DMS114 treated with DMSO at 0.1 percent for 48 hours (cell line): ENCODE measurements around the gene SLC26A9.

ENCODE experiments used
- DNase-seq: peaks from one replicate; lab custom pipeline; 2025; ENCODE audit not compliant: unreplicated experiment; lab: John Stamatoyannopoulos, UW

SLC26A9 gene

GRCh38 chr1:205949753-205950152 lies 6.5 kb upstream of the SLC26A9 start:
- no peak for DNase-seq

- no peak for DNase-seq
Measured at GRCh38 chr1:205948886-205949285, 5.6 kb upstream of the SLC26A9 start.

- no peak for DNase-seq
Measured at GRCh38 chr1:205948039-205948438, 4.8 kb upstream of the SLC26A9 start.

GRCh38 chr1:205947024-205947423 lies 3.8 kb upstream of the SLC26A9 start:
- no peak for DNase-seq

GRCh38 chr1:205945069-205945468 lies 1.8 kb upstream of the SLC26A9 start:
- DNase-seq: no peak

- no peak for DNase-seq
Measured at GRCh38 chr1:205944525-205944924, 1.3 kb upstream of the SLC26A9 start.

GRCh38 chr1:205942631-205943159 lies 561 bp downstream of the SLC26A9 start:
- no peak for DNase-seq

GRCh38 chr1:205940710-205941109 lies 2.5 kb downstream of the SLC26A9 start:
- DNase-seq: no peak

GRCh38 chr1:205939690-205940330 lies 3.4 kb downstream of the SLC26A9 start:
- DNase-seq: no peak

- DNase-seq: no peak
Measured at GRCh38 chr1:205938682-205939081, 4.6 kb downstream of the SLC26A9 start.

GRCh38 chr1:205936846-205937586 lies 6.2 kb downstream of the SLC26A9 start:
- DNase-seq: no peak

- no peak for DNase-seq
Measured at GRCh38 chr1:205936311-205936710, 6.9 kb downstream of the SLC26A9 start.

GRCh38 chr1:205935869-205936268 lies 7.4 kb downstream of the SLC26A9 start:
- DNase-seq: no peak

- no peak for DNase-seq
Measured at GRCh38 chr1:205934788-205935187, 8.5 kb downstream of the SLC26A9 start.

GRCh38 chr1:205933671-205934618 lies 9.3 kb downstream of the SLC26A9 start:
- no peak for DNase-seq

- no peak for DNase-seq
Measured at GRCh38 chr1:205932776-205933175, 10.5 kb downstream of the SLC26A9 start.

GRCh38 chr1:205930799-205931281 lies 12.4 kb downstream of the SLC26A9 start:
- no peak for DNase-seq

GRCh38 chr1:205930195-205930577 lies 13.1 kb downstream of the SLC26A9 start:
- no peak for DNase-seq

GRCh38 chr1:205929496-205930194 lies 13.6 kb downstream of the SLC26A9 start:
- DNase-seq: no peak

- DNase-seq: no peak
Measured at GRCh38 chr1:205928317-205928716, 14.9 kb downstream of the SLC26A9 start.

GRCh38 chr1:205927676-205928075 lies 15.6 kb downstream of the SLC26A9 start:
- DNase-seq: no peak
